Measurements from ENCODE around the gene OR6T1.

GRCh38 chr11:123945132-123945531, 1.5 kb upstream of the OR6T1 start:
- TF ChIP-seq CTCF (IDR thresholded peaks at IDR 0.05), result no peak
- TF ChIP-seq ESRRA (IDR thresholded peaks at IDR 0.05; ENCODE audit: borderline replicate concordance, low read length), result no peak
- no peak for TF ChIP-seq TP53 (CRISPR knock-in tag; IDR thresholded peaks at IDR 0.05)

Data from A549 (cell line).